Spleen (tissue), 11 donors: ENCODE data around the gene CRAT. TPM values are rescaled to one million over a fixed set of nuclear protein-coding genes. Genes with fewer than 3 reads are reported as not detected.

Experiments used
- DNase-seq: peaks from one replicate; pipeline ENCODE4 v3.0.0-alpha.2; 2020
- H3K27ac ChIP-seq, 8 donors: fragments of 200-600 bp; sonication (generic) in 7 of 8; 1 replicate in 4 of 8; 2 replicates in 4 of 8; pipeline versions ENCODE4 v1.5.0 to v1.8.0; 2016 to 2021; ENCODE audit warnings: inconsistent platforms in 4 of 8, mild to moderate bottlenecking in 4 of 8, moderate library complexity in 1 of 8
- H3K27me3 ChIP-seq, 7 donors: fragments of 200-600 bp; sonication (generic) in 6 of 7; replicated peaks in 1 of 7; 1 replicate in 4 of 7; 2 replicates in 3 of 7; pipeline versions ENCODE4 v1.5.0 to v1.8.0; 2016 to 2021; ENCODE audit warnings: inconsistent platforms in 3 of 7, mild to moderate bottlenecking in 1 of 7
- H3K36me3 ChIP-seq, 6 donors: fragments of 200-600 bp; sonication (generic) in 5 of 6; 1 replicate in 4 of 6; 2 replicates in 2 of 6; pipeline versions ENCODE4 v1.5.0 to v1.8.0; 2016 to 2021; ENCODE audit warnings: inconsistent platforms in 2 of 6
- H3K4me1 ChIP-seq, 6 donors: fragments of 200-600 bp; sonication (generic) in 5 of 6; 1 replicate in 3 of 6; 2 replicates in 3 of 6; pipeline versions ENCODE4 v1.5.0 to v1.8.0; 2016 to 2021; ENCODE audit warnings: inconsistent platforms in 3 of 6
- H3K4me3 ChIP-seq, 8 donors: fragments of 200-600 bp; sonication (generic) in 7 of 8; 1 replicate in 4 of 8; 2 replicates in 4 of 8; pipeline versions ENCODE4 v1.5.0 to v1.8.0; 2016 to 2021; ENCODE audit warnings: inconsistent platforms in 4 of 8, mild to moderate bottlenecking in 4 of 8, moderate library complexity in 2 of 8
- H3K9me3 ChIP-seq, 8 donors: fragments of 200-600 bp; sonication (generic) in 7 of 8; 1 replicate in 4 of 8; 2 replicates in 4 of 8; pipeline versions ENCODE4 v1.5.0 to v1.8.0; 2016 to 2021; ENCODE audit warnings: inconsistent platforms in 4 of 8
- POLR2A ChIP-seq, 3 donors: fragments of 450-650 bp; IDR thresholded peaks; one replicate each; pipeline ENCODE4 v1.5.1; 2017; ENCODE audit warnings: antibody characterized with exemption in 3 of 3, mild to moderate bottlenecking in 1 of 3
- POLR2AphosphoS5 ChIP-seq, 3 donors: sonication (generic); formaldehyde crosslinking; IDR thresholded peaks; one replicate each; pipeline ENCODE4 v1.5.1; 2017; ENCODE audit warnings: antibody characterized with exemption in 3 of 3
- WGBS, 5 donors: extraction: QIAGEN DNeasy Blood & Tissue Kit in 3 of 5; methylation state at CpG; one replicate each; pipeline versions ENCODE4 v1.1.5 to v1.1.7; 2013 to 2018; 5-methylcytosine and 5-hydroxymethylcytosine counted together
- intact Hi-C: fragments of 100-400 bp; cut with DNase I; formaldehyde crosslinking; loops from one replicate; pipeline ENCODE4 v1.15.0; 2023; ENCODE audit warnings: low total_unique reads
- polyA plus RNA-seq, 3 donors: library from polyadenylated mRNA; stranded (reverse); fragments of 200-250 nt; gene quantifications; one replicate each; pipeline ENCODE4 v1.2.1, GENCODE V29; 2013
- total RNA-seq, 7 donors: library from RNA; depleted of rRNA in 3 of 7; stranded (reverse); fragments of >200 nt in 3 of 7; fragmentation: NEBNext Ultra II Directional in 4 of 7; extraction: Animal tissue kit (Norgen Biotek cat#: 25700) in 4 of 7; gene quantifications; one replicate each; pipeline versions ENCODE4 v1.1.0 to v1.2.1, GENCODE V29; 2016 to 2021
- TF ChIP-seq, protein P1 (sequence below), 11 experiments: fragments of 200-600 bp in 7 of 11; fragments of 450-650 bp in 4 of 11; sonication (generic) in 4 of 11; IDR thresholded peaks in 8 of 11; conservative IDR thresholded peaks in 3 of 11; 1 replicate in 7 of 11; 2 replicates in 4 of 11; pipeline versions ENCODE4 v1.4.0 to v1.8.0; 2016 to 2021; ENCODE audit warnings: antibody characterized with exemption in 11 of 11, inconsistent platforms in 4 of 11, mild to moderate bottlenecking in 1 of 11
- donor health status: healthy with polysubstance abuse.
- donor health status: DM: no; HTN: no; CAD: no; lungs with moderate emphysema.
- donor health status: DM: no; HTN: no; CAD: no.
- donor health status: Bipolar disorder and iron deficiency.
- donor health status: healthy.
- donor health status: DM: no; HTN: no; CAD: no.
- donor health status: DM: yes; HTN: yes; CAD: no.

Gene CRAT
- total and polyA plus RNA-seq, 10 donors, result 5.7 to 32.3 (median 15.7) TPM

DNA sequence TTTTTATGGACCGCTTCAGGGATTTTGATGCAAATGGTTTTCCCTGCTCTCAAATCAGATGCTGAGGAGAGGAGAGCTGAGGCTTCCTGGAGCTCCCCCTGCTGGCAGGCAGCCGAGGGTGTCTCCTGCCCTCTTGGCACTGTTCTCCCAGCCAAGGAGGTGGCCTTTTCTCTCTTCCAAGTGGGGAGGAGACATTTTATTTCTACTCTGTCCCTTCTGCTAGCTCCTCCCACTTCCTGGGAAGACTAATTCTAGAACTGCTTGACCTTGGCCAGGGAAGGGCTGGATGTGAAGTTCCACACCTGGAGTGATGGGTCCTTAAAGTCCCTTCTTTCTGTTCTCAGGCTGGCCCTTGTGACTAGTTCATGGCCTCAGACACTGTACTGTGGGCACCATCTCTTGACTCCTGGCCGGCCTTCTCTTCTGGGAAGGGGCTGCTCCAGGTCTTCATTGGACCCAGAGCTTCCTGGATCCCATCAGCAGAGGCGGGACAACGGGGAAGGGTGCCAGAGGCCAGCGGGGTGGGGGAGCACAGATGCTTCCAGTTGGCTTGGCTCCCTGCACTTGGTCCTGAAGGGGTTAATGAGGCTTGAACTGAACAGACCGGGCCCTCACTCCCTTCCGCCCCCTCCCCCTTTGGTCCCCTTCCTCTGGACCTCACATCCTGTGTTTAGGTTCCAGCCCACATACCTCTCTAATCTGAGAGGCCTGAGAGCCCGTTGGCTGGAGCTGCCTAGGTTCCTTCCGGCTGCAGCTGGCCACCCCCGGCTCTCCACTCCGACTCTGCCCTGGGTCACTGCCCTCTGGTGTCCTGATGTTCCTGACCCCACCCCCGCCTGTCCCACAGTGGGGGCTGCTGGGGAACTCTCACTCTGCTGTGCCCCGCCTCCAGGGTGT is 32.7 kb upstream of the CRAT start:
- intact Hi-C loops, result no loop called here
- H3K27me3 ChIP-seq, result no peaks in the 10 kb centered on the region
- 44 to 55% (median 52%) methylated on average over 8 to 14 of the region's 14 CpGs for WGBS, 5 donors
- TF ChIP-seq POLR2AphosphoS5 (IDR thresholded peaks at IDR 0.05) (peak; percentile 57 to 78 (median 66)), POLR2A (IDR thresholded peaks at IDR 0.05) (peak in 1 of 3 donors; percentile 14)
- TF ChIP-seq, protein P1, sequence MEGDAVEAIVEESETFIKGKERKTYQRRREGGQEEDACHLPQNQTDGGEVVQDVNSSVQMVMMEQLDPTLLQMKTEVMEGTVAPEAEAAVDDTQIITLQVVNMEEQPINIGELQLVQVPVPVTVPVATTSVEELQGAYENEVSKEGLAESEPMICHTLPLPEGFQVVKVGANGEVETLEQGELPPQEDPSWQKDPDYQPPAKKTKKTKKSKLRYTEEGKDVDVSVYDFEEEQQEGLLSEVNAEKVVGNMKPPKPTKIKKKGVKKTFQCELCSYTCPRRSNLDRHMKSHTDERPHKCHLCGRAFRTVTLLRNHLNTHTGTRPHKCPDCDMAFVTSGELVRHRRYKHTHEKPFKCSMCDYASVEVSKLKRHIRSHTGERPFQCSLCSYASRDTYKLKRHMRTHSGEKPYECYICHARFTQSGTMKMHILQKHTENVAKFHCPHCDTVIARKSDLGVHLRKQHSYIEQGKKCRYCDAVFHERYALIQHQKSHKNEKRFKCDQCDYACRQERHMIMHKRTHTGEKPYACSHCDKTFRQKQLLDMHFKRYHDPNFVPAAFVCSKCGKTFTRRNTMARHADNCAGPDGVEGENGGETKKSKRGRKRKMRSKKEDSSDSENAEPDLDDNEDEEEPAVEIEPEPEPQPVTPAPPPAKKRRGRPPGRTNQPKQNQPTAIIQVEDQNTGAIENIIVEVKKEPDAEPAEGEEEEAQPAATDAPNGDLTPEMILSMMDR (IDR thresholded peaks at IDR 0.05 in 8 of 11, conservative IDR thresholded peaks at IDR 0.05 in 3 of 11), result peak; percentile 68 to 95 (median 89)
- peaks cover 39 to 100% (median 80%) of the 10 kb centered on the region in 6 donors for H3K4me1 ChIP-seq
- peak; percentile 92 for DNase-seq
- peaks cover 0 to 69% (median 18%) of the 10 kb centered on the region in 6 donors for H3K36me3 ChIP-seq
- peak overlapping the region in 1 of 8 donors; percentile 68 for H3K4me3 ChIP-seq
- H3K9me3 ChIP-seq, result no peaks in the 10 kb centered on the region
- H3K27ac ChIP-seq, result peak overlapping the region; percentile 53 to 100 (median 98)

DNA sequence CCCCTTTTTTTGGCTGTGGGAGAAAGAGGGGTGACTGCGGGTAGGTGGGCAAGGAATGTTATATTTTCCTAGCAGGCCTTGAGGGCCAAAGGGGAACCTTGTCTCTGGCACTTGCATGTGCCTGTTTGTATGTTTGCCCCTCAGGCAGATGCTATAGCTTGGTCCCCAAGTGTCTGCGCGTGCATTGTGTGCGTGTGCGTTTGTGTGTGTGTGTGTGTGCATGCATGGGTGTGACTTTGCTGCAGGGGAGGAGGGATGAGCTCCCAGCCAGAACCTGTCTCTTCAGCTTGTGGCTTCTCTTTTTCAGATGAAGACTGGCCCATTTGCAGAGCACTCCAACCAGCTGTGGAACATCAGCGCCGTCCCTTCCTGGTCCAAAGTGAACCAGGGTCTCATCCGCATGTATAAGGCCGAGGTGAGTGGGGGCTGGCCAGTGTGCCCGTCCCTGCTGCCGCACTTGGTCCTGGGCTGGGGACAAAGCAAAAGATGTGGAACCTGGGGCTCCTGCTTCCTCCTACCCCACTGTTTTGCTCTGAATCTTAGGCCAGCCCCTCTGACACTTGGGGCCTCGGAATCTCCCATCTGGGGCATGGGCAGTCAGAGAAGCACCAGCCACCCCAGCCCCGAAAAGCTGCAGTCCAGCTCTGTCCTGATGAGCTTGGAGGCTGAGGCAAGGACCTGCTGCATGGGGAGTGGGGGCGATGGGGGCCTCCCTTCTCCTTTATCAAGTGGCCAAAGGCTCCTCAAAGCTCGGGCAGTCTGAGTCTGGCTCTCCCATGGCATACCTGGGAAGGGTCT is 31.7 kb upstream of the CRAT start:
- H3K36me3 ChIP-seq, result peaks cover 0 to 69% (median 17%) of the 10 kb centered on the region in 6 donors
- no peaks in the 10 kb centered on the region for H3K9me3 ChIP-seq
- TF ChIP-seq POLR2A (IDR thresholded peaks at IDR 0.05), result no peak
- TF ChIP-seq POLR2AphosphoS5 (IDR thresholded peaks at IDR 0.05), result no peak
- DNase-seq, result no peak
- peaks cover 39 to 100% (median 89%) of the 10 kb centered on the region in 6 donors for H3K4me1 ChIP-seq
- H3K27me3 ChIP-seq, result no peaks in the 10 kb centered on the region
- H3K4me3 ChIP-seq, result peak overlapping the region in 3 of 8 donors; percentile 41 to 68 (median 47)
- intact Hi-C loops, result no loop called here
- peak overlapping the region; percentile 83 to 100 (median 98) for H3K27ac ChIP-seq
- WGBS, 5 donors, result 58 to 82% (median 72%) methylated on average over 15 of the region's 15 CpGs

DNA sequence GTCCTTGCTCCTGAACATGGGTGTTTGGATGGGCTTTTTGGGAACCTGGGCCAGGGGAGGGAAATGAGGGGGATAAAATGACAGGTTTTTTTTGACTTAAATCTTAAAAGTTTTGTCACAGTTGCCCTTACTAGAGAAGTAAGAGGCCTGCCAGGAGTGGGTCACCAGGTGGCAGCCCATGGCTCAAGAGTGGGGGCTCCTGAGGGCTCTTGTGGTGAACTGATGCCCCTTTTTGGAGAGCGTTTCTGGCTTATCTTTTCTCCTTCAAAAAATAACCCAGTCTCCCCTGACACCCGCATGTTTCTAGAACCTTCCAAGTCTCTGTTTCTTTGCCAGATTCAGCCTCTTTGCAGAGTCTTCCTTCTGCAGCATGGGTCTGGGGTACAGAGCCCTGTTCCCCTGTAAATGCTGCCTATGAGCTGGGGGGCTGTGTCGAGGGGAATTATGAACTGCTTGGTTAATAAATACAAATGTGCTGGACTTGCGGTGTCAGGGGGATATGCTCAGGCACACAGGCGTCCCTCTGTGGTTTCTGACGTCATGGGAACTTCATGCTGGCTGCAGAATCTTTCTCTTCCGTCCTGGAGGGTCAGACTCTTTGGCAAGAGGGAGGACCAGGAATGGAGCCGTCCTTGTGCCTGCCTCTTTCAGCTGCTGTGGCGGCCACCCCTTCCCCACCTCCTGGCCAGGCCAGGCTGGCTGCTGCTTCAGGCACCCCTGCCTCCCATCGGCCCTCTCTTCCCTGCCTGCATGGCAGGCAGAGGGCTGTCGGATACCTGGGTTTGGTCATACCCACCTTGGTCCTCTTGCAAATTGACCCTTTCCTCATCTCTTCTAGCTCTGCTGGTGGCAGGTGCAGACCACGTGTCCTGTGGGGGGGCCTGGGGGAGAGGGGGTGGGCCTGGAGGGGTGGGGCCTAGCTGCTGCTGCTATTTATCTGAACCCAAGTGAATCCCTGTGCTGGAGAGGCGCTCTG is 30.8 kb upstream of the CRAT start:
- H3K9me3 ChIP-seq, result no peaks in the 10 kb centered on the region
- peak overlapping the region; percentile 83 to 100 (median 98) for H3K27ac ChIP-seq
- H3K4me1 ChIP-seq, result peaks cover 39 to 100% (median 90%) of the 10 kb centered on the region in 6 donors
- intact Hi-C loops, result no loop called here
- peaks cover 0 to 69% (median 21%) of the 10 kb centered on the region in 6 donors for H3K36me3 ChIP-seq
- H3K4me3 ChIP-seq, result peak overlapping the region in 6 of 8 donors; percentile 4 to 68 (median 40)
- WGBS, 5 donors, result 12 to 22% (median 18%) methylated on average over 11 to 13 of the region's 13 CpGs
- peak; percentile 82 for DNase-seq
- TF ChIP-seq POLR2A (IDR thresholded peaks at IDR 0.05) (no peak), POLR2AphosphoS5 (IDR thresholded peaks at IDR 0.05) (peak; percentile 57 to 80 (median 69))
- TF ChIP-seq, protein P1 (IDR thresholded peaks at IDR 0.05 in 8 of 11, conservative IDR thresholded peaks at IDR 0.05 in 3 of 11), result peak in 2 of 11 experiments; percentile 6 to 8
- H3K27me3 ChIP-seq, result no peaks in the 10 kb centered on the region
